GM21825 (cell line): ENCODE results near the gene RASSF1.

Experiments
- ATAC-seq: cut with Tn5 transposase; IDR thresholded peaks from one replicate; pipeline ENCODE4 v1.9.1; 2021; ENCODE audit warnings: mild to moderate bottlenecking, moderate library complexity; ENCODE audit not compliant: unreplicated experiment

RASSF1 gene

GRCh38 chr3:50302095-50303012 lies 38.3 kb downstream of the RASSF1 start:
- ATAC-seq, result no peak

DNA sequence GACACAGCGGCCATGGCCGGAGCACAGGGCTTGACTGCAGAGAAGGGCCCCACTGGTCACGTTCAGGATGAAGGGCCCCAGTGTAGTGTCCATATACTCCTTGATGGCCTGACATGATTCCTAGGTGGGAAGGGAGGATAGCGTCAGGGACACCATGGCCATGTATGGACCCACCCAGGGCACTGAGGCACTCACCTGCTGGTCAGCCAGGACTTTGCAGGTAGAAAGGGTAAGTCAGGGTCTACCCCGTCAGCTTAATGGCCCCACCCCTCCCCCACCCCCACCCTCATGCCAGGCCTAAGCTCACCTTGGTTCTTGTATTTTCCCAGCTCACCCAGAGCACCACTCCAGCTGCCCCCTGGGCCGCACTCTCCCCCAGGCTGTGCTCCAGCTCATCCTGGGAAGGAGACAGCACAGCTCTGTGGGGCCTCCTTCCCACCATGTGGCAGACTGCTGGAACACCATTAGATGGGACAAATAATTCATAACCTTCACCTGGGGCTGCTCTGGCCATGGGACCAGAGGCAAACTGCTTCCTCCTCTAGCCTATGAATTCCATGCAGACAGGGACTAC lies 39.9 kb downstream of the RASSF1 start:
- no peak for ATAC-seq

GRCh38 chr3:50299929-50300680 lies 40.5 kb downstream of the RASSF1 start:
- no peak for ATAC-seq

DNA sequence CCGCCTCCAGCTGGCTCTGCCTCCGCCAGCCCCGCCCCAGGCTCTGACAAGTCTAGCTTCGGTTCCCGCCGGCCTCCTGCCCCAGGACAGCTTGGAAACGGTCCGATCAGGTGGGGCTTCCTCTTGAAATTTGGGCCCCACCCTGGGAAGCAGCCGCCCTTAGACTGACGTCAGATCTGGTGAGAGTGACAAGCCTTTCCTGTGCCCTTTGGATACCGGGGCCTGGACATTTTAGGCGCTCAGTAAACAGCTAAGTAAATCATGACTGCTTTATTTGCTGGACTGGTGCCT lies 41.1 kb downstream of the RASSF1 start:
- ATAC-seq, result no peak

- peak; percentile 82 for ATAC-seq
Measured at GRCh38 chr3:50298836-50299637, 41.6 kb downstream of the RASSF1 start, which contains the start of the genes HYAL3 and NAA80. TSS of gene HYAL3 (minus strand) at chr3:50299405. CDS start at chr3:50295602, 3,803 bp downstream. TSS of gene NAA80 (minus strand) at chr3:50299405. CDS start at chr3:50297463, 1,942 bp downstream.

- ATAC-seq, result no peak
Measured at GRCh38 chr3:50297896-50298725, 42.5 kb downstream of the RASSF1 start.

GRCh38 chr3:50297384-50297775 lies 43.3 kb downstream of the RASSF1 start:
- no peak for ATAC-seq

DNA sequence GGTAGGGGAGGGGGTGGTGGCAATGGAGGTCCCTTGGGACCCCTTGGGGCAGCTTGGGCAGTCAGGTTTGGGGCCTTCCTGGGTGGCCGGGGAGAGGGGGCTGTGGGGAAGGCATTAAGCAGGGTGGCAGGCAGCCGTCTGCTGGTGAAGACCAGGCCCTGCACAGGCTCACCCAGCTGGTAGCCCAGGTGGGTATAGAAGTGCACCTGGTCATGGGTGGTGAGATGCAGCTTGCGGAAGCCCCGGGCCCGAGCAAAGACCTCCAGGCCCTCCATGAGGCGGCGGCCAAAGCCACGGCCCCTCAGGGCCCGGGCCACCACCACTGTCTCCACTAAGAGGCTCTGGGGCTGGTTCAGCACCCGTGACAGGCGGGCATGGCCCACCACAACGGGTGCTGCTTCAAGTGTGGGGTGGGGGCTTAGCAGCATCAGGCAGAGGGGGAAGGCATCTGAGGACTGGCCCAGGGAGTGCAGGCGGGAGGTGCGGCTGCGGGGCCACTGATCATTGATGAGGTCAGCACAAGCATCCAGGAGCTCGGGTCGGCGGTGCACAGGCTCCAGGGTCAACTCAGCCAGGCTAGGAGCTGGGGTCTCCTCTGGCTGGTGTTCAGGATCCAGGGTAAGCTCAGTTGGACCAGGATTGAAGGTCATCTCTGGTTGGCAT lies 43.8 kb downstream of the RASSF1 start:
- ATAC-seq, result no peak

- no peak for ATAC-seq
Measured at GRCh38 chr3:50295553-50296431, 44.8 kb downstream of the RASSF1 start.

DNA sequence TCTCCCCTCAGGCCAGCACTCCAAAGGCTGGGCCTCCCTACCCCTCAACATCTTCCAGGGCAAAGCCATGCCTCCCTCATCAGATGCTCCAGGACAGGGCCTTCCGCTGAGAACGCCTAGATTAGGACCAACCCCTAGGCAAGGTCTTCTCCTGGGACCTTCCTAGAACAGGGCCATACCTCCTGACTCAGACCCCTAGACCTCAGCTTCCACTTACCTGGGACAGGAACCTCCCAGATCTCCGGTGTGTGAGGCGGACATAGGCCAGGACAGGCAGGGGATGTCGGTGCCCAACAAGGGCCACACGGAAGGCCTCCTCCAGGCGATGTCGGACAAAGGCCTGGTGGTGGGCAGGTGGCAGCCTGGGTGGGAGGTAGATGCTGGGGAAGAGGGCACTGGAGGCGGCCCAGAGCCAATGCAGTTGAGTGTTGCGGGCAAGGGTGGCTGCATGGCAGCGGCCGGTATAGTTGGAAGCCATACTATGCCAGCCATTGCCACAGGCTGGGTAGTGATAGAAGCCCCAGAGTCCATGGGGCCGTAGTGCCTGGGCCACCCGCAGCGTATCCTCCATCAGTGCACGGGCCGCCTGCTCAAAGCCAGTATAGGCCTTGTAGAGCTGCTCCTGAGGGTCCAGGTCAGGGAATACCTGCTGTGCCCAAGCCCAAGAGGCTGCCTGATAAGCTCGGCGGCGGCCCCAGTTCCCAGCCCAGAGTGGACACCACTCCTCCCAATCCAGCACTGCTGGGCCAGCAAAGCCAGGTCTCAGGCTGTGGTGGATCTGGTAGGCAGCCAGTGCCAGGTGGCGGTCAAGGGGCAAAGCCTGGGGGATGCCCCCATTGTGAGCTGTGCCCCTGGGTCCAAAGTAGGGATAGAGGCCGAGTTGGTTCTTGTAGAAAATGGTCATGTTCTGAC lies 45.9 kb downstream of the RASSF1 start:
- ATAC-seq, result no peak

DNA sequence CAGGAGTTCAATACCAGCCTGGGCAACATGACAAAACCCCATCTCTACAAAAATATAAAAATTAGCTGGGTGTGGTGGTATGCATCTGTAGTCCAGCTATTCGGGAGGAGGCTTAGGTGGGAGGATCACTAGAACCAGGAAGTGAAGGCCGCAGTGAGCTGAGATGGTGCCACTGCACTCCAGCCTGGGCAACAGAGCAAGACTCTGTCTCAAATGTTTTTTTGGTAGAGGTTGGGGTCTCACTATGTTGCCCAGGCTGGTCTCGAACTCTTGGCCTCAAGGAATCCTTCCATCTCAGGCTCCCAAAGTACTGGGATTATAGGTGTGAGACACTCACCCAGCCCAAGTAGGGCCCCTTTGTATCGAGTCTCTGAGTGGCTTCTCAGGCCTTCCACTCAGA lies 46.5 kb downstream of the RASSF1 start:
- ATAC-seq, result no peak

DNA sequence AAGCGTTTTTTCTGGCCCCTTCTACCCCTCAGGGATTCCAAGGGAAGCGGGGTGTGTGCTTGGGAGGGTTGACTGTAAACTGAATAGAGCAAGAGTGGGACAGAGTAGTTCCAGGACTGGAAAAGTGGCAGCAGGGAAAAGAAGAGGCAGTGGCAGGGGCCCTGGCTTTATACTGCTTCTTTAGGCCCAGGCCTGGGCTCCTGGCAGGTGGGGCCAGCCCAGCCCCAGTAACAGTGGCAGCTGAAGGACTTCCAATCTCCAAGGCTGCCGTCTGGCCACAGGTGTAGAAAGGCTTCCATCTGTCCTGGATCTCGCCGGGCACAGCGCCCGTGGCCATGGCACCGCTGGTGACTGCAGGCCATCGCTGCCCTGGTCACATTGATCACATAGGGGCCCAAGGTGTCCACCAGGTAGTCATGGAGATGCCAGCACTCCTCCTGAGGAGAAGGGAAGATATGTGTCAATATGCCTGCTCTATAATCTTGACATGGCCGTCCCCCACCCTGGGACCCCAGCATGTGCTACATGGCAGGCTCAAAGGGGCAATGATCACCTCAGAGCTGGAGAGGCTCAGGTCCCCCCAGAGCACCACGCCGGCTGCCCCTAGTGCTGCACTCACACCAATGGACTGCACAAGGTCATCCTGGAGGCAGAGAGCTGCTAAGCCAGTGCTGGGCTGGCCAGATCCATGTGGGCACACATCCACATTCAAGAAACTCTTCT lies 47.4 kb downstream of the RASSF1 start:
- no peak for ATAC-seq

DNA sequence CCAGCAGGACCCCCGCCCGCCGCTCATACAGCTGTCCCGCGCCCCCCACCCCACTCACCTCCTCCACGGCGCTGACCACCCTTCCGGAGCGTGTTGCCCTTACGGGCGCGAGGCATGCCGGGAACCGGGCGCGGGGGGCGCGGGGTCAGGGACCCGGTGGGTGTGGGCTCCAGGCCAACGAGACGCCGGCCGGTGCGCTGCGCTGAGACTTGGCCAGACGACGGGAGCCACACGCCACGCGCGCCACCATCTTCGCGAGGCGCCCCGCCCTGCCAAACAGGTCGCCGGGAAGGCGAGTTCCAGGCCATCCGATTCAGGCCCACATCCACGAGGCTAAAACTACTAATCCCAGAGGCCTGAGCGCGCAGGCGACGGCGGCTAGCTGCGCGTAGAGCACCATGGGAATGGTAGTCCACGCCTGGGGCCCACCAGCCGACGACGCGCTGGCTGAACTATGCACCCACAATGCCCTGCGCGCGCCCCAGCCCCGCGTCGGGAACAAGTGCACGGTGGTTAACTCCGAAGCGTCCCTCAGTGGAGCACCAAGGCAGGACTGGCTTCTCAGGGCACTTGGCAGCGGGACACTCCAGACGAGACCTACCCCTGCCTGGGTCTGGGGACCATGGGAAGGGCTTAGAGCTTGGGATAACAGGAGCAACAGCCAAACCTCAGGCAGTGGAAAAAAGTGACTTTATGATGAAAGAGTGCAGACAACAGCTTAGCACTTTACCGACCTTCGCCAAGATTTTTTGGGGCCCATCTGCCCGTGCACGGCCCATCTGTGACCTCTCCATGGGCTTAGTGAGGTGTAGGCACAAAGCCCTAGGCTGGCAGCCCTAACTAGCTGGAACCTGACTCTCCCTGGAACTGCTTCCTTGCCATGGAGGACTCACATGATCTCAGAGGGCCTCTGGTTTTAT lies 48.2 kb downstream of the RASSF1 start, which contains the start of gene IFRD2:
Gene IFRD2, minus strand, starts transcription at position 271 of the 920 bp plus-strand sequence. Its CDS starts 155 bp downstream, at position 116.
- ATAC-seq, result peak; percentile 89

GRCh38 chr3:50290161-50290641 lies 50.4 kb downstream of the RASSF1 start:
- no peak for ATAC-seq

DNA sequence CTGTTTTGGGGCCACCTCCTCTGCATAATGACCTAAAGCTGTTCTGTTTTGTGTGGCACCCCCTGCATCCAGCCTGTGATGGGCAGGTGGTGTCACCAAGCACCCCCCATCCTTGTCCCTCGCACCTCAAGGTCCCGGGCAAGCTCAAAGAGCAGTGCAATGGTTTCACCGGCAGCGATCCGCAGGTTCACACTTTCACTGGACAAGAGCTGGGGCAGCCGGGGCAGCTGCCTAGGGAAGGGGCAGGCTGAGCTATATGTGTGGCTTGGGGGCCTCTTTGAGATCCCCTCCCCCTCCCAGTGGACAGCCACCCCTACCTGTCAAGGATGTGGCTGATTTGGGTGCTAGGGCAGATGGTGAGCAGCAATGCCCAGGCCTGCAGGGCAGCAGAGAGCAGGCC lies 51.5 kb downstream of the RASSF1 start:
- ATAC-seq, result no peak
